ENCODE data around the gene ALPK3.

DNA sequence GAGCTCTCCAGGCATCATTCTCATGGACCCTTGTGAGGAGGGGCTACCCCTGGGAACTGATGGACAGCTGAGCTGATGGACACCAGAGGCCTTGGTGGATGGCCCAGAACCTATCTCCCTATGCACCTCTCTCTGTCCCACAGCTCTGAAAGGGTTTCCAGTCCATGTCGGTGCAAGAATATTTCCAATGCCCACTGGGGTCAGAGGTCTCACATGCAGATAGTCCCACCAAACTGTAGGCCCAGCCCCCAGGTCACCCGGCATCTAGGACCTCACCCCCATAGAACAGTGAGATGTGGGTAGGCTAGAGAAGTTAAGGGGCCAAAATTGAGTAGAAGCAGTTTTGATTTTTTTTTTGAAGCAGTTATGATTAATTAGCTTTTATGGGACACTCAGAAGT lies 2.6 kb downstream of the ALPK3 start:
- TF ChIP-seq, protein P1, sequence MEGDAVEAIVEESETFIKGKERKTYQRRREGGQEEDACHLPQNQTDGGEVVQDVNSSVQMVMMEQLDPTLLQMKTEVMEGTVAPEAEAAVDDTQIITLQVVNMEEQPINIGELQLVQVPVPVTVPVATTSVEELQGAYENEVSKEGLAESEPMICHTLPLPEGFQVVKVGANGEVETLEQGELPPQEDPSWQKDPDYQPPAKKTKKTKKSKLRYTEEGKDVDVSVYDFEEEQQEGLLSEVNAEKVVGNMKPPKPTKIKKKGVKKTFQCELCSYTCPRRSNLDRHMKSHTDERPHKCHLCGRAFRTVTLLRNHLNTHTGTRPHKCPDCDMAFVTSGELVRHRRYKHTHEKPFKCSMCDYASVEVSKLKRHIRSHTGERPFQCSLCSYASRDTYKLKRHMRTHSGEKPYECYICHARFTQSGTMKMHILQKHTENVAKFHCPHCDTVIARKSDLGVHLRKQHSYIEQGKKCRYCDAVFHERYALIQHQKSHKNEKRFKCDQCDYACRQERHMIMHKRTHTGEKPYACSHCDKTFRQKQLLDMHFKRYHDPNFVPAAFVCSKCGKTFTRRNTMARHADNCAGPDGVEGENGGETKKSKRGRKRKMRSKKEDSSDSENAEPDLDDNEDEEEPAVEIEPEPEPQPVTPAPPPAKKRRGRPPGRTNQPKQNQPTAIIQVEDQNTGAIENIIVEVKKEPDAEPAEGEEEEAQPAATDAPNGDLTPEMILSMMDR (IDR thresholded peaks at IDR 0.05): no peak
- no peak for TF ChIP-seq EZH2phosphoT487 (IDR thresholded peaks at IDR 0.05)

All from neural progenitor cell (in vitro differentiated cells).